ENCODE data around the gene OR14K1. TPM values are rescaled to one million over a fixed set of nuclear protein-coding genes. Genes with fewer than 3 reads are reported as not detected.
"Not testable (repeated sequence)": the region's sequence is repeated elsewhere in the genome, so short reads cannot be mapped to it uniquely, and the experiment has no call there.

OR14K1 gene, protein sequence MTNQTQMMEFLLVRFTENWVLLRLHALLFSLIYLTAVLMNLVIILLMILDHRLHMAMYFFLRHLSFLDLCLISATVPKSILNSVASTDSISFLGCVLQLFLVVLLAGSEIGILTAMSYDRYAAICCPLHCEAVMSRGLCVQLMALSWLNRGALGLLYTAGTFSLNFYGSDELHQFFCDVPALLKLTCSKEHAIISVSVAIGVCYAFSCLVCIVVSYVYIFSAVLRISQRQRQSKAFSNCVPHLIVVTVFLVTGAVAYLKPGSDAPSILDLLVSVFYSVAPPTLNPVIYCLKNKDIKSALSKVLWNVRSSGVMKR
- not detected for total RNA-seq

- Mint-ChIP-seq H3K4me1 (no peaks in the 10 kb centered on the region), H3K27ac (no peak within 1 kb of the TSS), H3K36me3 (no peaks in the 10 kb centered on the region), H3K9me3 (no peaks in the 10 kb centered on the region), H3K27me3 (no peaks in the 10 kb centered on the region), H3K4me3 (no peak within 1 kb of the TSS)
- ATAC-seq (ENCODE audit: low read depth) (no peak), DNase-seq (no peak)
- POLR2A ChIA-PET, result no interaction called here
These were observed at the start of gene OR14K1 for GRCh38 chr1:247738315-247738714. Gene OR14K1, plus strand, starts transcription at chr1:247738615. Its CDS starts 0 bp downstream, at chr1:247738615.

DNA sequence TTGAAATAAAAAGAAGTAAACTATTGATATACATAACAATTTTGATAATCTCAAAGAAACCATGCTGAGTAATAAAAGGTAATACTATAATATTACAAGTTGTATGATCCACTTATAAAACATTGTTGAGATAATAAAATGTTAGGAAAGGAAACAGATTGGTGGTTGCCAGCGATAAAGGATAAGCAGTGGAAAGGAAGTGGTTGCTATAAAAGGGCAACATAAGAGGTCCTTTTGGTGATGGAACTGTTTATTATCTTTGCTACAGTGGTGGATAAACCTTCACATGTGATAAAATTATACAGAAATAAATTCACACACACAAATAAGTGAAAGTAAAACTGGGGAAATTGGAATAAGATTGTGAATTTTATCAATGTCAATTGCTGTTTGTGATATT, 37.1 kb upstream of the OR14K1 start:
- Mint-ChIP-seq H3K36me3 (no peaks in the 10 kb centered on the region), H3K27me3 (no peaks in the 10 kb centered on the region), H3K9me3 (no peaks in the 10 kb centered on the region), H3K27ac (no peak overlapping the region), H3K4me3 (no peak overlapping the region), H3K4me1 (no peaks in the 10 kb centered on the region)
- DNase-seq (no peak), ATAC-seq (ENCODE audit: low read depth) (no peak)
- POLR2A ChIA-PET, result no interaction called here

GRCh38 chr1:247710681-247711080, 27.7 kb upstream of the OR14K1 start:
- ATAC-seq (ENCODE audit: low read depth); DNase-seq; H3K4me3 Mint-ChIP-seq; H3K27me3 Mint-ChIP-seq; H3K4me1 Mint-ChIP-seq; H3K36me3 Mint-ChIP-seq; POLR2A ChIA-PET; H3K27ac Mint-ChIP-seq; H3K9me3 Mint-ChIP-seq: not testable (repeated sequence)

DNA sequence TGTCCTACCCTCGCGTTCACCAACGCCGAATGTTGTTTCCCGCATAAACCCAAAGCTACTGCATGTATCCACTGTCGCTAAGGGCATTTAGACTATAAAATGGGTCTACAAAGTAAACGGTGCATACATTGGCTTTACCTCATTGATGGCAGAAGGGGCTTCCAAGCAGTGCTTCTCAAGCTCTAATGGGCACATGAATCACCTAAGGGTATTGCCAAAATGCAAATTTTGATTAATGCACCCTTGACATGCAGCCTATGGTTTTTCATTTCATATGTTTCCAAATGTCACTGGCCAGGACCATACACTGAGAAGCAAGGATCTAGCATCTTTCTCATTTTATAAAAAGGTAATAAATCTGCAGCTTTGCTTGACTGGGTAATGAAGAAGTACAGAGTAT, 24.7 kb upstream of the OR14K1 start:
- no peak for ATAC-seq (ENCODE audit: low read depth)
- Mint-ChIP-seq H3K9me3 (no peaks in the 10 kb centered on the region), H3K27me3 (no peaks in the 10 kb centered on the region), H3K36me3 (no peaks in the 10 kb centered on the region), H3K4me1 (no peaks in the 10 kb centered on the region), H3K4me3 (no peak overlapping the region), H3K27ac (no peak overlapping the region)
- no peak for DNase-seq
- POLR2A ChIA-PET, result no interaction called here

- DNase-seq (no peak), ATAC-seq (ENCODE audit: low read depth) (no peak)
- H3K27me3 Mint-ChIP-seq, result no peaks in the 10 kb centered on the region
- H3K4me1 Mint-ChIP-seq, result no peaks in the 10 kb centered on the region
- no peak within 1 kb of the TSS for H3K27ac Mint-ChIP-seq
- no peaks in the 10 kb centered on the region for H3K36me3 Mint-ChIP-seq
- POLR2A ChIA-PET, result no interaction called here
- H3K4me3 Mint-ChIP-seq, result no peak within 1 kb of the TSS
- H3K9me3 Mint-ChIP-seq, result no peaks in the 10 kb centered on the region
These were observed 21.9 kb upstream of the OR14K1 start, which contains the start of gene OR6F1 for GRCh38 chr1:247716546-247716945. Gene OR6F1, minus strand, starts transcription at chr1:247716646. Its CDS starts 3,891 bp downstream, at chr1:247712755.

GRCh38 chr1:247721222-247721621, 17.2 kb upstream of the OR14K1 start:
- POLR2A ChIA-PET, result no interaction called here
- no peaks in the 10 kb centered on the region for H3K27me3 Mint-ChIP-seq
- ATAC-seq (ENCODE audit: low read depth), result no peak
- H3K36me3 Mint-ChIP-seq, result no peaks in the 10 kb centered on the region
- no peak overlapping the region for H3K4me3 Mint-ChIP-seq
- no peaks in the 10 kb centered on the region for H3K4me1 Mint-ChIP-seq
- DNase-seq, result no peak
- no peaks in the 10 kb centered on the region for H3K9me3 Mint-ChIP-seq
- no peak overlapping the region for H3K27ac Mint-ChIP-seq

- Mint-ChIP-seq H3K27me3 (no peaks in the 10 kb centered on the region), H3K4me3 (no peak overlapping the region), H3K4me1 (no peaks in the 10 kb centered on the region), H3K36me3 (no peaks in the 10 kb centered on the region), H3K27ac (no peak overlapping the region), H3K9me3 (no peaks in the 10 kb centered on the region)
- POLR2A ChIA-PET, result no interaction called here
- DNase-seq, result no peak
- ATAC-seq (ENCODE audit: low read depth), result no peak
These were observed 2.3 kb downstream of the OR14K1 start for GRCh38 chr1:247740721-247741120.

- no peak overlapping the region for H3K4me3 Mint-ChIP-seq
- H3K36me3 Mint-ChIP-seq, result no peaks in the 10 kb centered on the region
- ATAC-seq (ENCODE audit: low read depth), result no peak
- H3K4me1 Mint-ChIP-seq, result no peaks in the 10 kb centered on the region
- no peak for DNase-seq
- POLR2A ChIA-PET, result no interaction called here
- no peaks in the 10 kb centered on the region for H3K27me3 Mint-ChIP-seq
- H3K9me3 Mint-ChIP-seq, result no peaks in the 10 kb centered on the region
- H3K27ac Mint-ChIP-seq, result no peak overlapping the region
These were observed 3.3 kb downstream of the OR14K1 start for GRCh38 chr1:247741756-247742155.

DNA sequence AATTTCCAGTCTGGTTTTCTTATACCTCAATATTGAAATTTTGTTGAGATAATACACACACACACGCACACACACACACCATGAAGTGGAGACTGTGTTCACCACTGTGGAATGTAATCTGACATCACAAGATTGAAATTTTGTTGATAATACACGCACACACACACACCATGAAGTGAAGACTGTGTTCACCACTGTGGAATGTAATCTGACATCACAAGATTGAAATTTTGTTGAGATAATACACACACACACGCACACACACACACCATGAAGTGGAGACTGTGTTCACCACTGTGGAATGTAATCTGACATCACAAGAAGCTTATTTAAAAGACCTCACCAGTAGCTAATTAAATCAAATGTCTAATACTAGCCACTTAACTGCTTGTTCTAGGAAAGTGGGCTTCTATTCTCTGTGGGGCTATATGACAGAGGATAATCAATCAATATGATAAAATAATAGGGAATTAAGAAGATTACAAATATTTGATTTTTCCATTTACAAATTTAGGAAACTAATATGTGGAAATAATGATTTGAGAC, 3.9 kb downstream of the OR14K1 start:
- DNase-seq; H3K27me3 Mint-ChIP-seq; H3K4me3 Mint-ChIP-seq; POLR2A ChIA-PET; ATAC-seq (ENCODE audit: low read depth); H3K36me3 Mint-ChIP-seq; H3K9me3 Mint-ChIP-seq; H3K4me1 Mint-ChIP-seq; H3K27ac Mint-ChIP-seq: not testable (repeated sequence)

DNA sequence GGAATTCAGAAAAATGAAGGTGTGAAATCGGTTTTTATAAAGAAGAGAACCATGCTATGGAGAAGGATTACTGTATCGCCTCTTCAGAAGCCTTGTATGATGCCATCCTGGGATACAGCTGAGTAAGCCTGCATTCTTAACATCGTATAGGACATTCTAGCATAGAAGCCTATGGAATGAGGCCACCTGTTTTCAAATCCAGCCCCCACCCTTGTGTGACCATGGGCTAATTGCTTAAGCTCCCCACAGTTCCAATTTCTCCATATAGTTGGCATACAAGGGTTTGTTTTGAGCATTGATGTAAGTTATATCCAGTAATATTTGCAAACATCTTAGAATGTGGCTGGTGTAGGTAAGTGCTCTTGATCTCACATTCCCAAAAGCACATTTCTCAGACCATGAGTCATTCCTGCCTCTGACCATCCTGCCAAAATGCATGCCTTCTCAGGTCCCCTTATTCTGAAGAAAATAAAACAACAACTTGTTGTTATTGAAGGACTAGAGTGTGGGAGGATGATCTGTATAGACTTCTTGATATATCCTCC, 8.0 kb downstream of the OR14K1 start:
- ATAC-seq (ENCODE audit: low read depth) (no peak), DNase-seq (no peak)
- Mint-ChIP-seq H3K27me3 (no peaks in the 10 kb centered on the region), H3K27ac (no peak overlapping the region), H3K4me3 (no peak overlapping the region), H3K36me3 (no peaks in the 10 kb centered on the region), H3K4me1 (no peaks in the 10 kb centered on the region), H3K9me3 (peaks cover 3% of the 10 kb centered on the region)
- POLR2A ChIA-PET, result no interaction called here

DNA sequence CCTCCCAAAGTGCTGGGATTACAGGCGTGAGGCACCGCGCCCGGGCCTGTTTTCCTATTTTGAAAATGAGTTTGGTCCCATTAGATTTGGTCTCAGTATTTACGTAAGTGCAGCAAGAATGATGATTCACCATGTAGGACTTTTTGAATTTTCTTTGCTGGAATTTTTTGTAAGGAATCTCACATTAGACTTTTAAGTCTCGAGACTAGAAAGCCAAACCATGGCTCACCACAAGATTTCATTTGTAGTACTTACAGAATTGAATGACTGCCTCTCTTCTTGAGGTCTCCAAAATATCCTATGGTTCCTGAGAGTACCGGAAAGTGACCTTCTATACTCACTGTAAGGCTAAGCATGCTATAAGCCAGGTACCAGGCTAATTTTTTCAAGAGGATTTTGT, 9.2 kb downstream of the OR14K1 start:
- H3K36me3 Mint-ChIP-seq, result no peaks in the 10 kb centered on the region
- H3K4me1 Mint-ChIP-seq, result no peaks in the 10 kb centered on the region
- POLR2A ChIA-PET, result no interaction called here
- no peak for DNase-seq
- H3K9me3 Mint-ChIP-seq, result peaks cover 3% of the 10 kb centered on the region
- no peak overlapping the region for H3K27ac Mint-ChIP-seq
- no peaks in the 10 kb centered on the region for H3K27me3 Mint-ChIP-seq
- H3K4me3 Mint-ChIP-seq, result no peak overlapping the region
- ATAC-seq (ENCODE audit: low read depth), result no peak

DNA sequence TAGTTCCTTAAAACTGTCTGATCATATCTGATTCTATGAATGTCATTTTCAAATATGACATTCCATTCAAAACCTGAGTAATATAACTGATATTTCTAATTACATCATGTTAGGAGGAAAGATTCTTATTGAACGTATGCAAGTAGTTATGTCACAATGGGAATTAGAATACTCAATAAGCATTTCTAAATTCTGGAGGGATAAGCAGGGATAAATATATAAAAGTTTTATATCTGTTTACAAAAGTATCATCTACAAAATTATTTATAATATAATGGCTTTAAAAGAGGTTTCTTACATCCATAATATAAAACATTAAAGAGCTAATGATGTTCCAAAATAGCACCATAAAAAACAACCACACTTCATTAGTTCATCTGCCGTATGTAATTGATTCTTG, 9.6 kb downstream of the OR14K1 start, which contains the start of gene OR14A2:
Gene OR14A2, minus strand, starts transcription at position 101 of the 400 bp plus-strand sequence.
- ATAC-seq (ENCODE audit: low read depth), result no peak
- Mint-ChIP-seq H3K4me3 (no peak within 1 kb of the TSS), H3K27me3 (no peaks in the 10 kb centered on the region), H3K9me3 (peaks cover 3% of the 10 kb centered on the region), H3K4me1 (no peaks in the 10 kb centered on the region), H3K36me3 (no peaks in the 10 kb centered on the region), H3K27ac (no peak within 1 kb of the TSS)
- POLR2A ChIA-PET, result no interaction called here
- DNase-seq, result no peak

DNA sequence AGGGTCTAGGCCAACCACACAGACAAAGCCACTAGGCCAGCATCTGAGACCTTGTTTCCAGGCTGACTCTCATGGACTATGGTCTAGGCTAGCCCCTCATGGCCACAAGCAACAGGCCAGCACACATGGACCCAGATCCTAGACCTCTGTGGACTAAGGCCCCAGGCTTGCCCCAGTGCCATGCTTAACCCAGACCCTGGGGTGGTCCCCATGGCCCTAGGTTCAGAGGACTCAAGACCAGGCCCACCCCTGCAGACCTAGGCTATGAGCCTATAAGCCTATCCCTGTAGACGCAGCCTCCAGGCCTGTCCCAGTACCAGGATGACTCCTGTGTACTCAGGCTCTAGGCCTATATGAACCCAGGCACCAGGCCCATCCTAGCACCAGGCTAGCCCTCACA, 11.5 kb downstream of the OR14K1 start:
- no peak for ATAC-seq (ENCODE audit: low read depth)
- no peaks in the 10 kb centered on the region for H3K36me3 Mint-ChIP-seq
- H3K27me3 Mint-ChIP-seq, result no peaks in the 10 kb centered on the region
- POLR2A ChIA-PET, result no interaction called here
- no peak overlapping the region for H3K4me3 Mint-ChIP-seq
- H3K4me1 Mint-ChIP-seq, result no peaks in the 10 kb centered on the region
- no peak overlapping the region for H3K27ac Mint-ChIP-seq
- DNase-seq, result no peak
- peaks cover 3% of the 10 kb centered on the region for H3K9me3 Mint-ChIP-seq

DNA sequence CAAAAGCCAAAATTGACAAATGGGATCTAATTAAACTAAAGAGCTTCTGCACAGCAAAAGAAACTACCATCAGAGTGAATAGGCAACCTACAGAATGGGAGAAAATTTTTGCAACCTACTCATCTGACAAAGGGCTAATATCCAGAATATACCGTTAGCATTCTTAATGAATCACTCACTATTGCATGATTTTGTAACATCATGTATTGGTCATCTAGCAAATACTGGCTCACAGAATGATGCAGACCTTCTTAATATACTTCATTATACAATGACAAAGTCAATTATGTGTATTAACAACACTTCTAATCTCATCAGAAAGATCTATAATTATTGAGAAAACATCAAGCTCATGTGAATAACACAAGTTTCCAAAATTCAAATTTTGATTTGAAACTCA, 15.9 kb downstream of the OR14K1 start:
- H3K27me3 Mint-ChIP-seq; H3K4me3 Mint-ChIP-seq; H3K36me3 Mint-ChIP-seq; ATAC-seq (ENCODE audit: low read depth); H3K4me1 Mint-ChIP-seq; H3K27ac Mint-ChIP-seq; H3K9me3 Mint-ChIP-seq; POLR2A ChIA-PET; DNase-seq: not testable (repeated sequence)
